AG09309 (cell line): Measurements from ENCODE around the gene DTHD1.

Experiments
- DNase-seq: peaks from one replicate; pipeline ENCODE4 v3.0.0-alpha.2; 2010; ENCODE audit warnings: low read depth
- H3K4me3 ChIP-seq: 2 replicates; pipeline ENCODE4 v1.5.1; 2011; ENCODE audit warnings: mild to moderate bottlenecking, low read depth, low read length, moderate library complexity; ENCODE audit not compliant: control insufficient read depth
- CTCF ChIP-seq: IDR thresholded peaks from 2 replicates; pipeline ENCODE4 v1.5.1; 2011; ENCODE audit warnings: mild to moderate bottlenecking, low read depth, low read length, inconsistent platforms; ENCODE audit not compliant: insufficient read depth, control insufficient read depth; ENCODE audit errors: missing control alignments

Gene DTHD1

DNA sequence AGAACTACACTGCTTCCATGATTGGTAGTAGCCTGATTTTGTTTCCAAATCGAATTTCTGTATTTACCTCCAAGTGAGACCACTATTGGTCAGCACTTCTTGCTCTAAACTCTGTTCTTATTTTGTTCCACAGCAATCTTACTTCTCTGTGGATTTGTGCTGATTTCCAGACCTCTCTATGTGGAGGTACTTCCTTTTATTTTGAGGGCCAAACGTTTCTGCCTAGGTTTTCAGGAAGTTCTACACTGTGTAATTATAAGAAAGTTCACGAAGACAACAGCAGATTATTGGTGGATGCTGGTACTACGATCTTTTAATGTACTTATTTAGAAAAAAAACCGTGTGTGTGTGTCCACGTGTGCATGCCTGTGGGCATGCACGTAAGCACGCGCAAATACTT is 46.7 kb downstream of the DTHD1 start:
- DNase-seq, result no peak
- no peak for TF ChIP-seq CTCF
- no peak overlapping the region for H3K4me3 ChIP-seq

GRCh38 chr4:36329228-36329627 is 47.8 kb downstream of the DTHD1 start:
- no peak overlapping the region for H3K4me3 ChIP-seq
- TF ChIP-seq CTCF, result no peak
- no peak for DNase-seq

GRCh38 chr4:36330796-36331195 is 49.4 kb downstream of the DTHD1 start:
- TF ChIP-seq CTCF, result no peak

DNA sequence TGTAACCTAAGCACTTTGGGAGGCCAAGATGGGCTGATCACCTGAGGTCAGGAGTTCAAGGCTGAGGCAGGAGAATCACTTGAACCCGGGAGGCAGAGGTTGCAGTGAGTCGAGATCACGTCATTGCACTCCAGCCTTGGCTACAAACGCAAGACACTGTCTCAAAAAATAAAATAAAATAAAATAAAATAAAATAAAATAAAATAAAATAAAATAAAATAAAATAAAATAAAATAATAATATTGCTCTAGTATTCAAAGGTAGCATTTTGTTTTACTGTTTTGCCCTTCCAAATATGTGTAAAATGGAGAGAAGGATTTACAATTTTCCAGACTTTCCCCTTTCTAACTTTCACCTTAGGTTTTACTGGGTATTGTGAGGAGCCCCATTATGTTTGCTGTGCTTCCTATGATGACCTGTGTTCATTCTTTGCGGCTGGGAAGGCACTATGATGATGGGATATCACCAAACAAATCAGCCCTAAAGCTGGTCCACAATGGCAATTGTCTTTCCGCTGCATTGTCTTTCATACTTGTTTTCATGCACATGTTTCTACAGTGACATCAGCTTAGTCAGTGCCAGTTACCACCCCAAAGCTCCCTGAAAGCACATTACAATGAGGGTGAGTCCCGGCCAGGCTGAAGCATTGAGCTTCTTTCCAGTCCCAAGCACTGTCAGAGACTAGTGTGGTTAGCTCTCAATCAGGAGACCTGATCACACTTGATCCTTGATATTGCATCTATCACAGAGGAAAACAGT is 50.8 kb downstream of the DTHD1 start:
- no peak overlapping the region for H3K4me3 ChIP-seq
- DNase-seq, result no peak
- no peak for TF ChIP-seq CTCF

More at GRCh38 chr4:36330796-36331195, 49.4 kb downstream of the DTHD1 start:
- no peak for DNase-seq
- H3K4me3 ChIP-seq, result no peak overlapping the region

DNA sequence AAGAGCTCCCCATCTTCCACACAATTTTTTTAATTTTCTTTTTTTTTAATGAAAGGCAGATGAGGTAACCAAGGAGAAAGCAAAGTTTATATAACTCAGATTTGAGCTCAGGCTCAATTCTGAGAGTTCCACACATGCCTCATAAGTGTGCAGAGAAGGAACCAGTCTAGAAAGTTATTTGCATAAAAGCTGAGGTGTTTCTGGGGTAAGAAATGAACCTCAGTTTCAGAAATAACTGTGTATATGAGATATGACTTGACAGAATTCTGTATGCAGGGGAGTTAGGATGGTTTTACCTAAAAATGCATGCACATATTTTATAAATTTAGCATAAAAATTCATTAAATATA is 51.3 kb downstream of the DTHD1 start:
- no peak overlapping the region for H3K4me3 ChIP-seq
- DNase-seq, result no peak

DNA sequence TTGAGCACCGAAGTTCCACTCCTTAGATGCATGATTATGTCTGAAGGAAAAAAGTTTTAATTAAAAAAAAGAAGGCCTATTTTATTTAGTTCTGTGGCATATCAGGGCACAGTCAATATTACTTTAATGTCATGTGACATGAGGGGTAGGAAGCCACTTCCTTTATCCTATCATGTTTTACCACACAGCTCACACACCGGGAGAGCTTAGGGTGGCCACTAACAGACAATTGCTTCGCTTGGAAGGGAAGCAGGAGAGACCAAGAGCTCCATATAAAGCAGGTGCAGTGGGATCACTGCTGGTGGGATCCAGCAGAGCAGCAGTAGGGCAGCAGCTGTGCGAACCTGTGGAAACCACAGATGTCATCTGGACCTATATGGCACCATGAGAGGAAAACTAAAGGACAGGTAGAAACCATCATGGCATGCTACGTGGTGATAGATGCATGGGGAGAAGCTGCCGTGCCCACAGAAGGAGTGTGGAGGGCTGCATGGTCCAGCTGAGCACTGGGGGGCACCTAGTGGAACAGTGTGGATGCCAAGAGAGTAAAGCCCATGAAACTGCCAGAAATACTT is 52.0 kb downstream of the DTHD1 start:
- no peak for TF ChIP-seq CTCF
- H3K4me3 ChIP-seq, result no peak overlapping the region
- no peak for DNase-seq

More for the DNA sequence above, 51.3 kb downstream of the DTHD1 start:
- no peak for TF ChIP-seq CTCF
